RPMI8226 (cell line): ENCODE results near the gene ARHGAP24.
A peak's percentile ranks its signal among the peaks of the same experiment; 100 is the strongest.
"Not testable (repeated sequence)": the region's sequence is repeated elsewhere in the genome, so short reads cannot be mapped to it uniquely, and the experiment has no call there.

Experiments
- DNase-seq: peaks from one replicate; pipeline ENCODE4 v3.0.0-alpha.2; 2015

ARHGAP24 gene

GRCh38 chr4:85486425-85487086, 11.6 kb downstream of the ARHGAP24 start:
- DNase-seq = no peak

- DNase-seq = peak; percentile 29
Observed at GRCh38 chr4:85488416-85488815, 13.5 kb downstream of the ARHGAP24 start.

- DNase-seq = no peak
Observed at GRCh38 chr4:85489273-85489981, 14.5 kb downstream of the ARHGAP24 start.

- DNase-seq = peak; percentile 83
Observed at GRCh38 chr4:85491527-85491926, 16.6 kb downstream of the ARHGAP24 start.

GRCh38 chr4:85492336-85492735, 17.4 kb downstream of the ARHGAP24 start:
- no peak for DNase-seq

- no peak for DNase-seq
Observed at GRCh38 chr4:85495621-85496020, 20.7 kb downstream of the ARHGAP24 start.

GRCh38 chr4:85496126-85496849, 21.3 kb downstream of the ARHGAP24 start:
- no peak for DNase-seq

GRCh38 chr4:85496933-85497332, 22.0 kb downstream of the ARHGAP24 start:
- no peak for DNase-seq

- DNase-seq = peak; percentile 62
Observed at GRCh38 chr4:85498068-85498733, 23.3 kb downstream of the ARHGAP24 start.

GRCh38 chr4:85499573-85499972, 24.6 kb downstream of the ARHGAP24 start:
- no peak for DNase-seq

GRCh38 chr4:85500110-85500867, 25.3 kb downstream of the ARHGAP24 start:
- DNase-seq = no peak

- not testable (repeated sequence) for DNase-seq
Observed at GRCh38 chr4:85501145-85501544, 26.2 kb downstream of the ARHGAP24 start.

- no peak for DNase-seq
Observed at GRCh38 chr4:85508654-85509053, 33.7 kb downstream of the ARHGAP24 start.

- DNase-seq = no peak
Observed at GRCh38 chr4:85509882-85510631, 35.1 kb downstream of the ARHGAP24 start.

GRCh38 chr4:85510632-85510984, 35.7 kb downstream of the ARHGAP24 start:
- no peak for DNase-seq

GRCh38 chr4:85512446-85513205, 37.7 kb downstream of the ARHGAP24 start:
- DNase-seq = no peak

GRCh38 chr4:85514117-85514516, 39.2 kb downstream of the ARHGAP24 start:
- DNase-seq = no peak

GRCh38 chr4:85514783-85515182, 39.8 kb downstream of the ARHGAP24 start:
- DNase-seq = no peak

- DNase-seq = no peak
Observed at GRCh38 chr4:85515701-85516100, 40.8 kb downstream of the ARHGAP24 start.

- DNase-seq = not testable (repeated sequence)
Observed at GRCh38 chr4:85518526-85518925, 43.6 kb downstream of the ARHGAP24 start.
